MCF 10A (cell line): ENCODE results near the gene LDAH. TPM values are rescaled to one million over a fixed set of nuclear protein-coding genes. Genes with fewer than 3 reads are reported as not detected.
A peak's percentile ranks its signal among the peaks of the same experiment; 100 is the strongest.

Experiments
- BruUV-seq: library from RNA; stranded (reverse); fragments of 400-500 nt; replicated peaks from 2 replicates; lab custom pipeline; 2021; lab: Mats Ljungman, UMichigan
- CTCF ChIA-PET: fragments of 300-600 bp; sonication (Branson Sonifier 250); formaldehyde crosslinking; extraction: SDS; loops from one replicate; lab custom pipeline; 2021; ENCODE audit warnings: antibody characterized with exemption, inconsistent platforms; lab: Yijun Ruan, JAX
- POLR2A ChIA-PET: fragments of 300-600, 350-650 bp; sonication (Branson Sonifier 250); formaldehyde crosslinking; extraction: SDS; loops from one replicate; lab custom pipeline; 2020; ENCODE audit warnings: antibody characterized with exemption, inconsistent platforms; lab: Yijun Ruan, JAX
- DNase-seq: peaks from one replicate; pipeline ENCODE4 v3.0.0-alpha.2; 2018; ENCODE audit not compliant: unreplicated experiment
- H3K27ac Mint-ChIP-seq: one replicate; pipeline ENCODE4 v1.8.0; 2022; ENCODE audit warnings: mild to moderate bottlenecking, low read depth, mixed read lengths; ENCODE audit not compliant: unreplicated experiment
- H3K27me3 Mint-ChIP-seq: one replicate; pipeline ENCODE4 v1.8.0; 2022; ENCODE audit warnings: mixed read lengths; ENCODE audit not compliant: insufficient read depth, unreplicated experiment
- H3K36me3 Mint-ChIP-seq: one replicate; pipeline ENCODE4 v1.8.0; 2022; ENCODE audit warnings: mild to moderate bottlenecking, moderate library complexity, mixed read lengths; ENCODE audit not compliant: insufficient read depth, unreplicated experiment
- H3K4me1 Mint-ChIP-seq: one replicate; pipeline ENCODE4 v1.8.0; 2022; ENCODE audit warnings: mixed read lengths; ENCODE audit not compliant: insufficient read depth, unreplicated experiment
- H3K4me3 Mint-ChIP-seq: one replicate; pipeline ENCODE4 v1.8.0; 2022; ENCODE audit warnings: mild to moderate bottlenecking, moderate library complexity, mixed read lengths; ENCODE audit not compliant: unreplicated experiment
- H3K9me3 Mint-ChIP-seq: one replicate; pipeline ENCODE4 v1.8.0; 2022; ENCODE audit warnings: mixed read lengths; ENCODE audit not compliant: unreplicated experiment
- intact Hi-C: fragments of 100-400 bp; cut with micrococcal nuclease; formaldehyde crosslinking; loops from 2 replicates; pipeline ENCODE4 v1.14.1; 2022
- total RNA-seq: library from RNA; stranded (reverse); gene quantifications from 2 replicates; pipeline ENCODE4 v1.2.3, GENCODE V29; 2022
- TF ChIP-seq, protein P1 (sequence below): fragments of 200-600 bp; IDR thresholded peaks from one replicate; pipeline ENCODE4 v1.8.0; 2022; ENCODE audit warnings: antibody characterized with exemption, mild to moderate bottlenecking; ENCODE audit not compliant: unreplicated experiment

The LDAH gene
- total RNA-seq, 1 experiment from 2014 or later, result 17.0 TPM

DNA sequence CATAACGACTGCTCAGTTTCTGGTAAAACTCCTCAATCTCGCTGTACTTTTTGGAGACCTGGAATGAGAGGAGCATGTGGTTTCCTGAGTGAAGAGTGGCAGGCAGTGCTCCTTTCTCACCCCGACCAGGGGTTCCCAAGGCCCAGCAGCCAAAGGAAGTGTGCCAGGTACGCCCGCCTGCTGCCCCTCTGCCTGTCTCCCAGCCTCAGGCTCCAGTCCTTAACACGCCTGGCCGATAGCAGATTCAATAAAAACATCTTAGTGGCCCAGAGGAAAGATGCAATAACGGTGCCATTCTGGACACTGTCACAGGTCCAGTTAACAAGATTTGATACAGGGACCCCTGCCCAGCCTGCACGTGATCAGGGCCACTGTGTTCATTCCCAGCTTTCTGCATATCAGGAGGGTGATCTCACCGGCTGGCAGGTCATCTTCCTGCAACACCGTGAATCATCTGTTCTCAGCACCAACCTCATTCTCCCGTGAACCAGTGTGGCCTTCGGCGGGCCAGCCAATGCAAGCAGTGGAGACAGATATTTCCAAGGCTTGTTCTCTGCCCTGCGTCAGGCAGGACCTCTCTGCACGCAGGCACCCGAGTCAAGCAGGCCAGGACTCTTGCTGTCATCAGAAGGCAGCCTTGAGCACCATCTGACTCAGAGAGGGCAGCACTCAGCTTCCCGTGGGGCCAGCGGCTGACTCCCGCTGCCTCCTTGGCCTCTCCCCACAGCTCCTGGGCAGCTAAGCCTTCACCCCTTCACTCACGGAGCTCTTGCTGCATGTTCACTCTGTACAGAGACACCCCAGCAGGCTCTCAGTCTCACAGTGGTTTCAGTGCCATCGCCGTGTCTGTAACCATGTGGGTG is 181.5 kb downstream of the LDAH start:
- Mint-ChIP-seq H3K27me3 (no peaks in the 10 kb centered on the region), H3K9me3 (no peaks in the 10 kb centered on the region), H3K27ac (no peak overlapping the region), H3K36me3 (peaks cover 37% of the 10 kb centered on the region), H3K4me1 (peaks cover 17% of the 10 kb centered on the region), H3K4me3 (no peak overlapping the region)
- DNase-seq, result peak; percentile 71
- no TSS peak for BruUV-seq
- intact Hi-C loops, result loop anchor here (5.0 kb wide), 1 partner anchor 539 kb away; no protein-coding TSS in a partner anchor
- TF ChIP-seq, protein P1, sequence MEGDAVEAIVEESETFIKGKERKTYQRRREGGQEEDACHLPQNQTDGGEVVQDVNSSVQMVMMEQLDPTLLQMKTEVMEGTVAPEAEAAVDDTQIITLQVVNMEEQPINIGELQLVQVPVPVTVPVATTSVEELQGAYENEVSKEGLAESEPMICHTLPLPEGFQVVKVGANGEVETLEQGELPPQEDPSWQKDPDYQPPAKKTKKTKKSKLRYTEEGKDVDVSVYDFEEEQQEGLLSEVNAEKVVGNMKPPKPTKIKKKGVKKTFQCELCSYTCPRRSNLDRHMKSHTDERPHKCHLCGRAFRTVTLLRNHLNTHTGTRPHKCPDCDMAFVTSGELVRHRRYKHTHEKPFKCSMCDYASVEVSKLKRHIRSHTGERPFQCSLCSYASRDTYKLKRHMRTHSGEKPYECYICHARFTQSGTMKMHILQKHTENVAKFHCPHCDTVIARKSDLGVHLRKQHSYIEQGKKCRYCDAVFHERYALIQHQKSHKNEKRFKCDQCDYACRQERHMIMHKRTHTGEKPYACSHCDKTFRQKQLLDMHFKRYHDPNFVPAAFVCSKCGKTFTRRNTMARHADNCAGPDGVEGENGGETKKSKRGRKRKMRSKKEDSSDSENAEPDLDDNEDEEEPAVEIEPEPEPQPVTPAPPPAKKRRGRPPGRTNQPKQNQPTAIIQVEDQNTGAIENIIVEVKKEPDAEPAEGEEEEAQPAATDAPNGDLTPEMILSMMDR, result no peak
- POLR2A ChIA-PET, result interaction anchor here (1.1 to 1.6 kb wide), 7 partner anchors 10 to 230 kb away, joined by 3 to 8 read pairs (median 5); partner anchors contain the start of genes HS1BP3 and RHOB
- CTCF ChIA-PET, result interaction anchor here (0.6 to 7.1 kb wide), 36 partner anchors 8 to 351 kb away, joined by 3 to 98 read pairs (median 6); partner anchors contain the start of genes HS1BP3 and RHOB

DNA sequence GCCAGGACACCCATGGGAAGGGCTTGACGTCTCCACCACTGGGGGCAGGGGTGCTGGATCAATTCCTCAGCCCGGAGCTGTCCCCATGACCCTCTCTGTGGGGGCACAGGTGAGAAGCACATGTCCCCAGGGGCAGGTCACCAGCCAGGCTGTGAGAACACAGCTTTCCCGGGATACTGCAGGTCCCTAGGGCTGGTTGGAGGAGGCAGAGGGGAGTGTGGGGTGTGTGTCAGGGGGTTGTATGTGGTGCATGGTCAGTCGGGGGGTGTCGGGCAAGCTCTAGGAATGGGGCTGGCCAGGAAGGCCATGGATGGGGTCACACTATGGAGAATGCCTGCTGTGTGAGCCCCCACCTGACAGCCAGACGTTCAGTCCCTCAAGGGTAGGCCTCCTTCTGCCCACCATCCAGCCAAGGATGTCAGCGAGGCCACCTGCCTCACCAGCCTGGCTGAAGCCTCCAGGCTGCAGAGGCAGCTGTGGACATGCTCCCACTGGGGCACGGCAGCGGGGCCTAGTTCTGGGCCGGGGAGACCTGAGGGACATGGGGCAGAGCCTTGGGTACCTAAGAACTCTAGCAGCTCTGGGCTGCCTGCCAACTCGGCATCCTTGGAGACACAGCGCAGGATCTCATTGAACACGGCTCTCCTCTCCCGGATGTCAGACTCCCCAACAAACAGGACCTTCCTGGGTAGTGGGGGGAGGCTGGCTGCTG is 182.3 kb downstream of the LDAH start:
- ChIA-PET POLR2A (interaction anchor here (1.4 to 1.6 kb wide), 2 partner anchors 188 to 202 kb away, joined by 4 to 5 read pairs; no protein-coding TSS in a partner anchor), CTCF (interaction anchor here (0.6 to 7.1 kb wide), 20 partner anchors 9 to 415 kb away, joined by 3 to 98 read pairs (median 12); partner anchors contain the start of genes HS1BP3, RHOB and SDC1)
- intact Hi-C loops, result loop anchor here (5.0 kb wide), 1 partner anchor 538 kb away; no protein-coding TSS in a partner anchor
- Mint-ChIP-seq H3K36me3 (peaks cover 43% of the 10 kb centered on the region), H3K27me3 (no peaks in the 10 kb centered on the region), H3K4me3 (no peak overlapping the region), H3K9me3 (no peaks in the 10 kb centered on the region), H3K27ac (no peak overlapping the region), H3K4me1 (peaks cover 23% of the 10 kb centered on the region)
- BruUV-seq, result no TSS peak
- DNase-seq, result no peak
- TF ChIP-seq, protein P1, result no peak

DNA sequence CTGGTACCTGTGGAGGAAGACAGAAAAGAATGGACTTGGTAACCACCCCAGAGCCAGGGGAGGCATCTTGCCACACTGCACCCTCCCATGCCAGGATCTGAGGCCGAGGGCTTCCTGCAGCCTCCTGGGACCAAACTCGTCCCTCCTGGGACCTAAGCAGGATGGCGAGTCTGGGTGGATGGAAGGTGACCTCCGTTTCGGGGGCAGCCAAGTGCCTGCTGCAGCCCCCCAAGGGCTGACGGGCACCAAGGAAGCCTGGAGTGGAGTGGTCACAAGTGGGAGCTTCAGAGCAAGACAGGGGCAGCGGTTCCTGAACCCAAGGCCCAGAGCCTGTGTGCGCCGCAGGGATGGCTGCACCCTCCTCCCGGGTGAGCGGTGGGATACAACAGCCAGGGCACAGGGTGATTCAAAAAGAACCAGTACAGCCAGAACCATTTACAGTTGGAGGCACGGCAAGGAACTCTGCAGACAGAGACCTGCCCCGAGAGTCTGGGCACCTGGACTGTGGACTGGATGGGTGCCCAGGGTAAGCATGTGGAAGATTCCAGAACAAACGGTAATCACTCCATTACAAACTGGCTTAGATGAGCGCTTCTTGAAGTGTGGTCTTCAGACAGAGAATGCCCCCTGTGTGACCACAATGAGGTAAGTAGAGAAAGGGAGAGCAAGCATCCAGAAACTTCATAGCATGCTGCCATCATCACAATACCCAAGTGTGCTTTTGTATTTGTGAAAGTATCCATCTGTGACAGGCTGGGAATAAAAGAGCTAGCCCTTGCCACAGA is 184.1 kb downstream of the LDAH start:
- H3K36me3 Mint-ChIP-seq, result peaks cover 35% of the 10 kb centered on the region
- no TSS peak for BruUV-seq
- H3K4me3 Mint-ChIP-seq, result no peak overlapping the region
- CTCF ChIA-PET, result interaction anchor here (0.8 to 7.1 kb wide), 8 partner anchors 8 to 240 kb away, joined by 3 to 98 read pairs (median 71); partner anchors contain the start of gene RHOB
- no peaks in the 10 kb centered on the region for H3K9me3 Mint-ChIP-seq
- TF ChIP-seq, protein P1, result no peak
- H3K4me1 Mint-ChIP-seq, result peaks cover 29% of the 10 kb centered on the region
- H3K27me3 Mint-ChIP-seq, result no peaks in the 10 kb centered on the region
- intact Hi-C loops, result no loop called here
- no peak for DNase-seq
- POLR2A ChIA-PET, result interaction anchor here (1.0 kb wide), 1 partner anchor 199 kb away, joined by 5 read pairs; no protein-coding TSS in a partner anchor
- H3K27ac Mint-ChIP-seq, result no peak overlapping the region
